Mesodermal cell (in vitro differentiated cells): ENCODE measurements around the gene VN1R4.
"Not testable (repeated sequence)": the region's sequence is repeated elsewhere in the genome, so short reads cannot be mapped to it uniquely, and the experiment has no call there.

Source experiments
- H3K27ac ChIP-seq: 2 replicates; pipeline ENCODE4 v1.7.0; 2013; ENCODE audit warnings: mild to moderate bottlenecking, low read depth, low read length, moderate library complexity; ENCODE audit not compliant: severe bottlenecking
- H3K36me3 ChIP-seq: 2 replicates; pipeline ENCODE4 v1.7.1; 2013; ENCODE audit warnings: mild to moderate bottlenecking, low read length, moderate library complexity; ENCODE audit not compliant: control insufficient read depth, insufficient read depth
- H3K4me1 ChIP-seq: one replicate; pipeline ENCODE4 v1.7.1; 2013; ENCODE audit warnings: mild to moderate bottlenecking, low read length; ENCODE audit not compliant: insufficient read depth, control insufficient read depth, poor library complexity, severe bottlenecking
- H3K4me3 ChIP-seq: 2 replicates; pipeline ENCODE4 v1.7.0; 2013; ENCODE audit warnings: low read length, control low read depth, mild to moderate bottlenecking; ENCODE audit not compliant: insufficient read depth, poor library complexity, severe bottlenecking; ENCODE audit errors: extremely low read depth
- H3K9me3 ChIP-seq: 2 replicates; pipeline ENCODE4 v1.7.1; 2013; ENCODE audit warnings: mild to moderate bottlenecking, low read length, moderate library complexity; ENCODE audit not compliant: control insufficient read depth
- WGBS, 2 experiments: methylation state at CpG; one replicate each; pipeline ENCODE4 v1.1.5; 2013; ENCODE audit warnings: missing lambda C conversion rate in 2 of 2; ENCODE audit not compliant: insufficient coverage in 2 of 2; 5-methylcytosine and 5-hydroxymethylcytosine counted together

VN1R4 gene

GRCh38 chr19:53272044-53272443, 4.5 kb upstream of the VN1R4 start:
- no peak overlapping the region for H3K27ac ChIP-seq
- no peaks in the 10 kb centered on the region for H3K36me3 ChIP-seq
- WGBS, 2 experiments: 73 to 80% methylated on average over 5 to 7 of the region's 9 CpGs
- no peak overlapping the region for H3K4me3 ChIP-seq
- peaks cover 15% of the 10 kb centered on the region for H3K9me3 ChIP-seq
- no peaks in the 10 kb centered on the region for H3K4me1 ChIP-seq

GRCh38 chr19:53269861-53270260, 2.3 kb upstream of the VN1R4 start:
- not testable (repeated sequence) for H3K4me1 ChIP-seq, H3K27ac ChIP-seq, H3K36me3 ChIP-seq, H3K4me3 ChIP-seq
- WGBS, 2 experiments: 86 to 100% methylated on average over 5 to 12 of the region's 27 CpGs
- peaks cover 11% of the 10 kb centered on the region for H3K9me3 ChIP-seq

GRCh38 chr19:53257715-53258342, 9.7 kb downstream of the VN1R4 start, which contains the start of gene VN1R2:
Gene VN1R2, plus strand, starts transcription at chr19:53258292. Its CDS starts 84 bp downstream, at chr19:53258376.
- H3K4me3 ChIP-seq, H3K4me1 ChIP-seq, H3K27ac ChIP-seq, H3K36me3 ChIP-seq: not testable (repeated sequence)
- peaks cover 38% of the 10 kb centered on the region for H3K9me3 ChIP-seq
- WGBS, 2 experiments: 70 to 85% methylated on average over 9 to 11 of the region's 14 CpGs

GRCh38 chr19:53254411-53255341, 12.8 kb downstream of the VN1R4 start, which contains the start of gene ZNF677:
Gene ZNF677, minus strand, starts transcription at chr19:53254873. Its CDS starts 3,323 bp downstream, at chr19:53251550.
- 30% methylated on average over 57 to 66 of the region's 72 CpGs for WGBS, 2 experiments
- H3K4me3 ChIP-seq: peak within 1 kb of the TSS; percentile 60
- peaks cover 39% of the 10 kb centered on the region for H3K9me3 ChIP-seq
- H3K27ac ChIP-seq: peak within 1 kb of the TSS; percentile 69
- H3K4me1 ChIP-seq: no peaks in the 10 kb centered on the region
- H3K36me3 ChIP-seq: peaks cover 17% of the 10 kb centered on the region

GRCh38 chr19:53246498-53246897, 21.0 kb downstream of the VN1R4 start:
- WGBS, 2 experiments: no CpG with 5 or more reads among the region's 1 CpG
- no peak overlapping the region for H3K27ac ChIP-seq
- peaks cover 22% of the 10 kb centered on the region for H3K36me3 ChIP-seq
- peaks cover 37% of the 10 kb centered on the region for H3K9me3 ChIP-seq
- H3K4me3 ChIP-seq: no peak overlapping the region
- H3K4me1 ChIP-seq: no peaks in the 10 kb centered on the region

- H3K4me3 ChIP-seq: no peak overlapping the region
- H3K36me3 ChIP-seq: peaks cover 11% of the 10 kb centered on the region
Observed at GRCh38 chr19:53237114-53237777, 30.3 kb downstream of the VN1R4 start.

GRCh38 chr19:53224606-53225005, 42.9 kb downstream of the VN1R4 start:
- H3K9me3 ChIP-seq: peaks cover 30% of the 10 kb centered on the region
- no peak overlapping the region for H3K4me3 ChIP-seq
- H3K27ac ChIP-seq: no peak overlapping the region
- WGBS, 2 experiments: 93 to 95% methylated on average over 4 to 13 of the region's 20 CpGs
- no peaks in the 10 kb centered on the region for H3K36me3 ChIP-seq
- no peaks in the 10 kb centered on the region for H3K4me1 ChIP-seq

More at GRCh38 chr19:53237114-53237777, 30.3 kb downstream of the VN1R4 start:
- WGBS, 2 experiments: 75% methylated on average over 3 of the region's 4 CpGs; no CpG with 5 or more reads in 1 of the 2 experiments
- peaks cover 63% of the 10 kb centered on the region for H3K9me3 ChIP-seq
- no peaks in the 10 kb centered on the region for H3K4me1 ChIP-seq
- no peak overlapping the region for H3K27ac ChIP-seq

- not testable (repeated sequence) for H3K36me3 ChIP-seq, H3K4me1 ChIP-seq, H3K27ac ChIP-seq, H3K4me3 ChIP-seq
- peaks cover 43% of the 10 kb centered on the region for H3K9me3 ChIP-seq
- WGBS, 2 experiments: 91 to 100% methylated on average over 2 to 4 of the region's 28 CpGs
Observed at GRCh38 chr19:53222716-53223115, 44.8 kb downstream of the VN1R4 start.
